HG03378 (cell line): ENCODE data around the gene PTPN1.
"Not testable (repeated sequence)": the region's sequence is repeated elsewhere in the genome, so short reads cannot be mapped to it uniquely, and the experiment has no call there.

Experiments used
- ATAC-seq: cut with Tn5 transposase; IDR thresholded peaks from one replicate; pipeline ENCODE4 v1.9.1; 2021; ENCODE audit warnings: mild to moderate bottlenecking, moderate library complexity; ENCODE audit not compliant: unreplicated experiment

The PTPN1 gene

DNA sequence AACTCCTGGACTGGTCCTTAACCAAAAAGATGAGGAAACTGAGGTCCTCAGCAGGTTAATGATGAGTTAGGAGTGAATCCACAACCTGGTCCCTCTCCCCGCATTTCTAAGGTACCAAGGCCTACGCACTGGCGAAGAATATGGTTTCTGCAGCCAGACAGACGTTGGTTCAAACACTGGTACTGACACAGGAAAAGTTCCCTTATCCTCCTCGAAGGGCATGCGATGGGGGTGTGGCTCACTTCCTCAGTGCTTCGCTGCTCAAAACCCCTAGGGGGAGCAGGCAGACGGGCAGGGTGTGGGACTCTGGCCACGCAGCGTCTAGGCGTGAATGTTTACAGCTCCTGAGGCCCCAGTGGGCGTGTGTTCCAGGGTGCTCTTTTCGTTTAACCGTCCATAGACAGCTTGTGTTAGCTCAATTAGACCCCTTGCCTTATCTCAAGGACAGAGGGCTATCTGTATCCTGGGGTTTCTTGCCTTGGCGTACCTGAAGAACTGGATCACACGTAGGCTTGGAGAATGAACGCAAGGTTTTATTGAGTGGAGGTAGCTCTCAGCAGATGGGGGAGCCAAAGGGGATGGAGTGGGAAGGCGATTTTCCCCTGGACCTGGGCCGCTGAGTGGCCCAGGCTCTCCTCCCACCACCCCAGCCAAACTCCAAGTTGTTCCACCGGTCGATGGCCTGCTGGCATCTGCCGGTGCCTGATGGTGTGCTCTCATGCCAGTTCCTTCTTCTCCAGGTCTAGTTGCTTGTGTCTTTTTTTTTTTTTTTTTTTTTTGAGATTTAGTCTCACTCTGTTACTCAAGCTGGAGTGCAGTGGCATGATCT lies 31.8 kb upstream of the PTPN1 start:
- ATAC-seq, result peak; percentile 68

- ATAC-seq, result no peak
Observed at GRCh38 chr20:50481741-50482140, 28.4 kb upstream of the PTPN1 start.

GRCh38 chr20:50482396-50482981 lies 27.7 kb upstream of the PTPN1 start:
- no peak for ATAC-seq

GRCh38 chr20:50484271-50484976 lies 25.8 kb upstream of the PTPN1 start:
- ATAC-seq, result no peak

GRCh38 chr20:50487397-50487796 lies 22.8 kb upstream of the PTPN1 start:
- ATAC-seq, result no peak

DNA sequence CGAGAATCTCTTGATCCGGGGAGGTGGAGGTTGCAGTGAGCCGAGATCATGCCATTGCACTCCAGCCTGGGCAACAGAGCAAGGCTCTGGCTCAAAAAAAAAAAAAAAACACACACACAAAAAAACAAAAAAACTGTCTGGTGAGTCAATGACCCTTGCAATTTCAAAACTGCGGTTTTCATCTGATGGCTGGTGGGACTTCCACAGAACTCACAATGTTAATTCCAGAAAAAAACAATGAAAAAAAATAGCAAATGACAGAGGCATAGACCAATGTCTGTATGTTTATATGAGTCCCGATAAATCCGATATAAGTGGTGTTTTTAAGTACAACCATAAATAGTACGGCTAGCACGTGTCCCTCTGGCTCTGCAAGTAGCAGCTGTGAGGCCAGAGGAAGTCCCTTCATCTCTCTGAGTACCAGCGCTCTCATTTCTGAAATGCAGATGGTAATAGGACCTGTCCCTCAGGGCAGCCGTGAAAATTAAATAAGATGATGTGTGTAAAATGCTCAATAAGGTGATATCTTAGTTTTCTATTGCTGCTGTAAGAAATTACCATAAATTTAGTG lies 21.9 kb upstream of the PTPN1 start:
- ATAC-seq, result no peak

DNA sequence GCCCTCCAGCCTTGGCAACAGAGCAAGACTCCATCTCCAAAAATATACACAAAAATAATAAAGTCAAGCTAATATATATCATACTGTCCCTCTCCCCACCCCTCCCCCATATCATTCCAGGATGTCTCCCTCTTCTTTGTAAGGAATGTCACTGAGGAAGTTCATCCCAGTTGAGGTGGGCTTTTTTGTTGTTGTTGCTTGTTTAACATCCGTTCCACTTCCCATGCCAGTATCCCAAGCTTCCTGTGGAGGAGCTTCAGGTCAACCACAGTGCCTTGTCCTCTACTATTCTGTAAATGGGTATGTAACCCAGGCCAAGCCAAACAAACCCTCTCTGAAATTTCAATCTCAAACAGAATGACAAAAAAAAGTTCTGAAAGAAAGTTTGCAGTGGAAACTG lies 19.0 kb upstream of the PTPN1 start:
- no peak for ATAC-seq

- no peak for ATAC-seq
Observed at GRCh38 chr20:50491926-50492634, 18.1 kb upstream of the PTPN1 start.

DNA sequence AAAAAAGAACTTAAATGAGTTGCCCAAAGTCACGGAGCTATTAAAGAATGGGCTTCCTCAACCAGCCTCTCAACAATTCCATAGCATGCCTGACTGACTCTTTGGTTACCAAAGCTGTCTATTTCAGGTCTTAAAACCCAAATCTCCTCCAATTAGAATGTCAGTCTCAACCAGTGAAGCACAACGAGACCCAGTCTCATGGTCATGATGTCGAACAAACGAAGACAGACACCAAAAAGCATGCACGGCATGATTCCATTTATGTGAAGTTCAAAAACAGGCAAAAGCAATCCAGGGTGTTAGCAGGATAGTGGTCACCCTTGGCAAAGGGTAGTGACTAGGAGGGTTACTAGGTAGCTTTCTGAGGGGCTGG lies 16.3 kb upstream of the PTPN1 start:
- no peak for ATAC-seq

GRCh38 chr20:50494428-50494827 lies 15.8 kb upstream of the PTPN1 start:
- ATAC-seq, result no peak

DNA sequence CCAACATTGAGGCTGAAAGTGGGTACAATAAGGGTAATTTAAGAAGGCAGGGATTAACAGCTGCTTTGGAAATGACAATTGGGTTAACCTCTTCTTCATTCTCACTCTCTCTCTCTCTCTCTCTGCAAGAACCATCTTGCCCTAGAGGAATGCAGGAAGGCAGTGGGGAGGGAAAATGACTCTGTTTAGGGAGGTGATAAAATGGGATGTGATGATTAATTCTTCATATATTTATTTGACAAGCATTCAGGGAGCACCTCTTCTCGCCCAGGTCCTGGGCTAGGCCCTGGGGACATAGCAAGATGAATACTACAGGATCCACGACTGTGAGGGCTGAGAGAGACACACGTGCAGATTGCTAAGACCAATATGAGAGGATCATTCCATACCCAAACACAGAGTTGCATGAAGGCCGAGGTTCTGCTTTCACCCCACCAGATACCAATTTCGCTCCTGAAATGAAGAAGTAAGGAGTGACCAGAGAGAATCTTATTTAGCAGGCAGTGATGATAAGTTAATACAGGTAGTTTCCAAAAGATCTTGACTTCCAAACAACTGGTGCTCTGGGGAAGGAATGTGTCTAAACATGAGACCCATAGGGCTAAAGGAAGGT lies 13.3 kb upstream of the PTPN1 start:
- no peak for ATAC-seq

DNA sequence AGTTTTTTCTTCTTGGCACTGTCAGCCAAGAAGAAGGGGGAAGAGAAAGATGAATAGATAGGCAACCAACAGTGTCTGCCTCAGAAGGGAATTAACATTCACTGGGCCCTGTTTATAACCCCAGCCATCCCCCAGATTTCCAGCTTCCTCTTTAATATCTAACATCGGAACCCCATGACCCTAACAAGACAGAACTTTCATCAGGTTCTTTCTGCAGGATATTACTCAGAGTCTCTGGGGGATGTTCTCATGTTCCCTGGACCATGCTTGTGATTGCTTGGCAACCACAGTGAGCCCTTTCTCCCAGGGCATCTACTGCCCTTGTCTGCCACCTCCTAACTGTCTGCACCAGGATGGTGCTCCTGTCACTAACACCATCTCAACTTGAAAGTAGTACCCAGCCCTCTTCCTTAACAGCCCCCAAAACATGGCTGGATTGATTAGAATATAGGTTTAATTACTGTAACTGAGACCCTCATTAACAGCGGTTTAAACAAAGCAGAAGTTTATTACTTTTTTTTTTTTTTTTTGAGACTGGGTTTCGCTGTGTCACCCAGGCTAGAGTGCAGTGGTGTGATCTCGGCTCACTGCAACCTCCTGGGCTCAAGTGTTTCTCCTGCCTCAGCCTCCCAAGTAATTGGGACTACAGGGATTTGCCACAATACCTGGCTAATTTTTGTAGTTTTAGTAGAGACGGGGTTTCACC lies 12.0 kb upstream of the PTPN1 start:
- no peak for ATAC-seq

DNA sequence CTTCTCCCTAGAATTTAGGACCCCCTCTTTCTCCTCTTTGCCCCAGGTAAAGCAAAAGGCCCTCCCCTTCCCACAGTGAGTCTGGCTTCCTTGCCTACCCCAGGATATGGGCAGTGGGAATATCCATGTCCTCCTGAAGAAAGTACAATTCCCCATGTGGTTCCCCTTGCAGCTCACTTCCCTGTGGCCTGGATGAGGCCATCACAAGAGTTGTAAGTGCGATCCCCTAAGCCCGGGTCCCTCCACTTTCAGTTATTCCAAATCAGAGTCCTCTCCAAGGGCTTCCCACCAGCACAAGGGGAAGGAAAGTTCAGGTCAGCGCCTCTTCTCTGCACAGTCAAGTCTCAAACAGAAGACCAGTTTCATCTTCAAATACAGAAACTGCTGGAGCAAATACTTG lies 10.2 kb upstream of the PTPN1 start:
- ATAC-seq, result no peak

- ATAC-seq, result no peak
Observed at GRCh38 chr20:50501972-50502745, 8.0 kb upstream of the PTPN1 start.

- no peak for ATAC-seq
Observed at GRCh38 chr20:50504231-50504823, 5.9 kb upstream of the PTPN1 start.

DNA sequence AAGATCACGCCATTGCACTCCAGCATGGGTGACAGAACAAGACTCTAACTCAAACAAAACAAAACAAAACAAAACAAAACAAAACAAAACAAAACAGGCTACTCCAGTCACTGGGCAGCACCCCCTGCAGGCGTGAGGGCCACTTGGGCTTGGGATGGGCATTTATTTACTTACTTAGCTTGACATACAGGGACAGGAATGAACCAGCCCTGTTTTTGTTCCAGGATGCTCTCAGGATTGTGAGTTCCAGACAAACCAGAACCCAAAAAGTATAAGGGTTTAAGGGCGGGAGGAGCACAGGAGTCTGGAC lies 4.0 kb upstream of the PTPN1 start:
- ATAC-seq, result no peak

- not testable (repeated sequence) for ATAC-seq
Observed at GRCh38 chr20:50507745-50508144, 2.4 kb upstream of the PTPN1 start.

- ATAC-seq, result no peak
Observed at GRCh38 chr20:50508171-50508755, 1.9 kb upstream of the PTPN1 start.
